UCSD-AML1 (cell line): ENCODE measurements around the gene ORMDL2.
"Not testable (repeated sequence)": the region's sequence is repeated elsewhere in the genome, so short reads cannot be mapped to it uniquely, and the experiment has no call there.

Source experiments
- DNase-seq: peaks from one replicate; lab custom pipeline; 2025; ENCODE audit not compliant: unreplicated experiment; lab: John Stamatoyannopoulos, UW

The ORMDL2 gene

GRCh38 chr12:55850401-55850800 is 32.6 kb downstream of the ORMDL2 start:
- no peak for DNase-seq

- no peak for DNase-seq
Observed at GRCh38 chr12:55850893-55851292, 33.1 kb downstream of the ORMDL2 start.

- no peak for DNase-seq
Observed at GRCh38 chr12:55852740-55853139, 34.9 kb downstream of the ORMDL2 start.

- no peak for DNase-seq
Observed at GRCh38 chr12:55861396-55861795, 43.6 kb downstream of the ORMDL2 start.

- DNase-seq, result no peak
Observed at GRCh38 chr12:55861871-55862270, 44.0 kb downstream of the ORMDL2 start.

GRCh38 chr12:55862286-55862685 is 44.4 kb downstream of the ORMDL2 start:
- DNase-seq, result no peak

GRCh38 chr12:55862931-55863330 is 45.1 kb downstream of the ORMDL2 start:
- not testable (repeated sequence) for DNase-seq

- DNase-seq, result no peak
Observed at GRCh38 chr12:55865327-55865726, 47.5 kb downstream of the ORMDL2 start.

- DNase-seq, result not testable (repeated sequence)
Observed at GRCh38 chr12:55866454-55867004, 48.7 kb downstream of the ORMDL2 start.
